Measurements from ENCODE around the gene SGCE. TPM values are rescaled to one million over a fixed set of nuclear protein-coding genes. Genes with fewer than 3 reads are reported as not detected.
"Not testable (repeated sequence)": the region's sequence is repeated elsewhere in the genome, so short reads cannot be mapped to it uniquely, and the experiment has no call there.

SGCE gene
- polyA plus RNA-seq (2011; rRNA removed) = 76.1 and 76.7 TPM in 2 replicates
- 33.4 and 48.5 TPM in 2 replicates for polyA minus RNA-seq (2011; rRNA and poly(A)+ RNA removed)

- Histone ChIP-seq H3K4me3 (ENCODE audit: low read depth, low read length) (peak within 1 kb of the TSS; percentile 75), H3K9me3 (ENCODE audit: control insufficient read depth, insufficient read depth, low read length) (peaks cover 20% of the 10 kb centered on the region), H3K27ac (ENCODE audit: low read depth, low read length) (peak within 1 kb of the TSS; percentile 59), H3K27me3 (ENCODE audit: control insufficient read depth, insufficient read depth, low read length) (no peaks in the 10 kb centered on the region)
- ChIA-PET CTCF (interaction anchor here (0.6 to 3.2 kb wide), 32 partner anchors 9 to 625 kb away, joined by 3 to 46 read pairs (median 4); no protein-coding TSS in a partner anchor), POLR2A (interaction anchor here (0.6 to 2.1 kb wide), 3 partner anchors 35 to 367 kb away, joined by 3 to 5 read pairs (median 3); no protein-coding TSS in a partner anchor)
- peak; percentile 56 for TF ChIP-seq CTCF (IDR thresholded peaks at IDR 0.05; ENCODE audit: low read depth, low read length)
- peak; percentile 50 for DNase-seq (ENCODE audit: low read depth, low spot score)
Observed at GRCh38 chr7:94655848-94656657, at the start of gene SGCE. SGCE (minus strand) TSS chr7:94656133; CDS start chr7:94656098, 35 bp downstream.

GRCh38 chr7:94705155-94706021 is 49.5 kb upstream of the SGCE start:
- DNase-seq (ENCODE audit: low read depth, low spot score); CTCF ChIA-PET; H3K27ac ChIP-seq (ENCODE audit: low read depth, low read length); H3K4me3 ChIP-seq (ENCODE audit: low read depth, low read length); POLR2A ChIA-PET; H3K27me3 ChIP-seq (ENCODE audit: control insufficient read depth, insufficient read depth, low read length); H3K9me3 ChIP-seq (ENCODE audit: control insufficient read depth, insufficient read depth, low read length): not testable (repeated sequence)

- no peak for DNase-seq (ENCODE audit: low read depth, low spot score)
- Histone ChIP-seq H3K27me3 (ENCODE audit: control insufficient read depth, insufficient read depth, low read length) (no peaks in the 10 kb centered on the region), H3K4me3 (ENCODE audit: low read depth, low read length) (no peak overlapping the region), H3K9me3 (ENCODE audit: control insufficient read depth, insufficient read depth, low read length) (no peaks in the 10 kb centered on the region; the same call in 1 of the 2 replicates), H3K27ac (ENCODE audit: low read depth, low read length) (no peak overlapping the region)
- ChIA-PET CTCF (interaction anchor here (1.7 kb wide), 1 partner anchor 46 kb away, joined by 6 read pairs; the partner anchor contains the start of gene SGCE), POLR2A (no interaction called here)
- no peak for TF ChIP-seq CTCF (IDR thresholded peaks at IDR 0.05; ENCODE audit: low read depth, low read length)
Observed at GRCh38 chr7:94701555-94701973, 45.6 kb upstream of the SGCE start.

GRCh38 chr7:94700926-94701554 is 45.1 kb upstream of the SGCE start:
- no peak overlapping the region for H3K4me3 ChIP-seq (ENCODE audit: low read depth, low read length)
- CTCF ChIA-PET = interaction anchor here (1.7 kb wide), 1 partner anchor 45 kb away, joined by 6 read pairs; the partner anchor contains the start of gene SGCE
- H3K27me3 ChIP-seq (ENCODE audit: control insufficient read depth, insufficient read depth, low read length) = no peaks in the 10 kb centered on the region
- H3K27ac ChIP-seq (ENCODE audit: low read depth, low read length) = no peak overlapping the region
- TF ChIP-seq CTCF (IDR thresholded peaks at IDR 0.05; ENCODE audit: low read depth, low read length) = no peak
- no peaks in the 10 kb centered on the region; the same call in 1 of the 2 replicates for H3K9me3 ChIP-seq (ENCODE audit: control insufficient read depth, insufficient read depth, low read length)
- POLR2A ChIA-PET = no interaction called here
- DNase-seq (ENCODE audit: low read depth, low spot score) = no peak

- H3K9me3 ChIP-seq (ENCODE audit: control insufficient read depth, insufficient read depth, low read length) = no peaks in the 10 kb centered on the region
- ChIA-PET POLR2A (interaction anchor here (0.6 kb wide), 1 partner anchor 43 kb away, joined by 7 read pairs; no protein-coding TSS in a partner anchor), CTCF (interaction anchor here (1.4 kb wide), 1 partner anchor 43 kb away, joined by 4 read pairs; the partner anchor contains the start of gene SGCE)
- no peak for TF ChIP-seq CTCF (IDR thresholded peaks at IDR 0.05; ENCODE audit: low read depth, low read length)
- H3K4me3 ChIP-seq (ENCODE audit: low read depth, low read length) = no peak overlapping the region
- no peaks in the 10 kb centered on the region for H3K27me3 ChIP-seq (ENCODE audit: control insufficient read depth, insufficient read depth, low read length)
- no peak overlapping the region for H3K27ac ChIP-seq (ENCODE audit: low read depth, low read length)
- DNase-seq (ENCODE audit: low read depth, low spot score) = peak; percentile 52
Observed at GRCh38 chr7:94698275-94698674, 42.3 kb upstream of the SGCE start.

Data from AG04450 (cell line).